Loucy (cell line): ENCODE measurements around the gene ANGPTL8.

Source experiments
- CTCF ChIP-seq: fragments of 200-600 bp; sonication (generic); conservative IDR thresholded peaks from 2 replicates; pipeline ENCODE4 v1.5.1; 2014; ENCODE audit warnings: mild to moderate bottlenecking, antibody characterized with exemption, low read length
- EZH2phosphoT487 ChIP-seq: fragments of 200-600 bp; IDR thresholded peaks from 2 replicates; pipeline ENCODE4 v1.6.1; 2018; ENCODE audit warnings: antibody characterized with exemption, mild to moderate bottlenecking, moderate library complexity, borderline replicate concordance

GRCh38 chr19:11242864-11243797 is 3.7 kb downstream of the ANGPTL8 start:
- TF ChIP-seq EZH2phosphoT487, result no peak
- peak; percentile 72 for TF ChIP-seq CTCF
